MM.1S (cell line): Measurements from ENCODE around the gene DLGAP1.

Experiments used
- EZH2 ChIP-seq: fragments of 300-600 bp; sonication (generic); optimal IDR thresholded peaks from 2 replicates; pipeline ENCODE3; 2017; ENCODE audit warnings: low read depth, mild to moderate bottlenecking, antibody characterized with exemption, low read length, mixed read lengths
- EZH2phosphoT487 ChIP-seq: fragments of 300-600 bp; sonication (generic); IDR thresholded peaks from 2 replicates; pipeline ENCODE4 v1.6.1; 2018; ENCODE audit warnings: antibody characterized with exemption, low read length
- TF ChIP-seq, protein P1 (sequence below): fragments of 300-600 bp; sonication (generic); IDR thresholded peaks from 2 replicates; pipeline ENCODE4 v1.5.1; 2016; ENCODE audit warnings: antibody characterized with exemption, low read length, mixed read lengths

DNA sequence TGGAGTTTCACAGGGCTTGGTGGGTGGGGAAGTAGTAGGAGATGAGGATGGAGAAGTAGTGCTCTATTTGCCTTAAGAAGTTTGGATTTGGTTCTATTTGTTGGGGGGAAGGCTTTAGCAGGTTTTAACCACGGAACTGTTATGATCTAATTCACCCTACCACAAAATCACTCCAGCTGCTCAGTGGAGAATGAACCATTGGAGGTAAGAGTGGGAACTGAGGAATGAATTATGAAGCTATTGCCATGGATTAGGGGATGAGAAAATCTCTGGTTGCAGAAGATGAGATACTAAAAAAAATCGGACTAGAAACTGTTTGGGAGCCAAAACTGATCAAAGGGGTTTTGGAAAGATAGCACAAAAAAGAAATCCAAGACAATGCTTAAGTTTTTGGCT, 488.9 kb downstream of the DLGAP1 start:
- TF ChIP-seq, protein P1, sequence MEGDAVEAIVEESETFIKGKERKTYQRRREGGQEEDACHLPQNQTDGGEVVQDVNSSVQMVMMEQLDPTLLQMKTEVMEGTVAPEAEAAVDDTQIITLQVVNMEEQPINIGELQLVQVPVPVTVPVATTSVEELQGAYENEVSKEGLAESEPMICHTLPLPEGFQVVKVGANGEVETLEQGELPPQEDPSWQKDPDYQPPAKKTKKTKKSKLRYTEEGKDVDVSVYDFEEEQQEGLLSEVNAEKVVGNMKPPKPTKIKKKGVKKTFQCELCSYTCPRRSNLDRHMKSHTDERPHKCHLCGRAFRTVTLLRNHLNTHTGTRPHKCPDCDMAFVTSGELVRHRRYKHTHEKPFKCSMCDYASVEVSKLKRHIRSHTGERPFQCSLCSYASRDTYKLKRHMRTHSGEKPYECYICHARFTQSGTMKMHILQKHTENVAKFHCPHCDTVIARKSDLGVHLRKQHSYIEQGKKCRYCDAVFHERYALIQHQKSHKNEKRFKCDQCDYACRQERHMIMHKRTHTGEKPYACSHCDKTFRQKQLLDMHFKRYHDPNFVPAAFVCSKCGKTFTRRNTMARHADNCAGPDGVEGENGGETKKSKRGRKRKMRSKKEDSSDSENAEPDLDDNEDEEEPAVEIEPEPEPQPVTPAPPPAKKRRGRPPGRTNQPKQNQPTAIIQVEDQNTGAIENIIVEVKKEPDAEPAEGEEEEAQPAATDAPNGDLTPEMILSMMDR: no peak
- TF ChIP-seq EZH2 (no peak), EZH2phosphoT487 (no peak)
